IMR-90 (cell line): Measurements from ENCODE around the gene ST6GALNAC5. TPM values are rescaled to one million over a fixed set of nuclear protein-coding genes. Genes with fewer than 3 reads are reported as not detected.

ENCODE experiments used
- ATAC-seq: fragments of 200-7000 bp; cut with Tn5 transposase; 2 replicates; pipeline ENCODE4 v1.9.1; 2020; ENCODE audit warnings: low read depth, mild to moderate bottlenecking, moderate library complexity
- BruUV-seq: library from RNA; stranded (reverse); fragments of 400-500 nt; replicated peaks from 2 replicates; lab custom pipeline; 2021; lab: Mats Ljungman, UMichigan
- CTCF ChIA-PET: fragments of 300-600 bp; formaldehyde crosslinking; extraction: SDS; loops from one replicate; lab custom pipeline; 2021; ENCODE audit warnings: antibody characterized with exemption; lab: Yijun Ruan, JAX
- POLR2A ChIA-PET: fragments of 300-600 bp; sonication (Branson Sonifier 250); formaldehyde crosslinking; loops from one replicate; lab custom pipeline; 2022; ENCODE audit warnings: antibody characterized with exemption; ENCODE audit not compliant: unreplicated experiment; lab: Charles Lee
- DNase-seq: peaks from one replicate; pipeline ENCODE4 v3.0.0; 2013
- H2AFZ ChIP-seq: replicated peaks from 2 replicates; pipeline ENCODE3; 2013; ENCODE audit warnings: low read length, mild to moderate bottlenecking; ENCODE audit not compliant: poor library complexity
- H2AK5ac ChIP-seq: 2 replicates; pipeline ENCODE4 v1.6.1; 2013; ENCODE audit warnings: low read depth, low read length, inconsistent platforms
- H2AK9ac ChIP-seq: replicated peaks from 2 replicates; pipeline ENCODE3; 2013; ENCODE audit warnings: mild to moderate bottlenecking, low read depth, low read length, moderate library complexity; ENCODE audit not compliant: poor library complexity
- H2BK120ac ChIP-seq: 2 replicates; pipeline ENCODE4 v1.6.1; 2013; ENCODE audit warnings: low read depth, low read length, inconsistent platforms
- H2BK15ac ChIP-seq: 3 replicates; pipeline ENCODE4 v1.6.1; 2013; ENCODE audit warnings: low read depth, low read length, inconsistent platforms
- H2BK20ac ChIP-seq: 2 replicates; pipeline ENCODE4 v1.6.1; 2013; ENCODE audit warnings: low read depth, mild to moderate bottlenecking, inconsistent platforms, low read length, moderate library complexity
- H2BK5ac ChIP-seq: 2 replicates; pipeline ENCODE4 v1.6.1; 2013; ENCODE audit warnings: mild to moderate bottlenecking, low read depth, low read length, inconsistent platforms; ENCODE audit not compliant: poor library complexity, severe bottlenecking
- H3K14ac ChIP-seq: replicated peaks from 2 replicates; pipeline ENCODE4 v1.6.1; 2013; ENCODE audit warnings: low read depth, low read length, inconsistent platforms
- H3K18ac ChIP-seq: 2 replicates; pipeline ENCODE4 v1.6.1; 2013; ENCODE audit warnings: low read depth, low read length, control low read depth
- H3K23ac ChIP-seq: 2 replicates; pipeline ENCODE4 v1.6.1; 2013; ENCODE audit warnings: low read depth, low read length, inconsistent platforms
- H3K27ac ChIP-seq: 2 replicates; pipeline ENCODE4 v1.5.1; 2013; ENCODE audit warnings: mild to moderate bottlenecking, control low read depth, low read length; ENCODE audit not compliant: insufficient read depth
- H3K27me3 ChIP-seq: 2 replicates; pipeline ENCODE4 v1.6.1; 2013; ENCODE audit warnings: low read length; ENCODE audit not compliant: control insufficient read depth, insufficient read depth
- H3K36me3 ChIP-seq: 2 replicates; pipeline ENCODE4 v1.6.1; 2013; ENCODE audit warnings: low read length, mixed read lengths; ENCODE audit not compliant: control insufficient read depth, insufficient read depth
- H3K4ac ChIP-seq: 2 replicates; pipeline ENCODE4 v1.6.1; 2013; ENCODE audit warnings: low read depth, low read length, inconsistent platforms
- H3K4me1 ChIP-seq: 2 replicates; pipeline ENCODE4 v1.6.1; 2013; ENCODE audit warnings: low read length, mixed read lengths; ENCODE audit not compliant: control insufficient read depth, insufficient read depth
- H3K4me2 ChIP-seq: 2 replicates; pipeline ENCODE4 v1.6.1; 2013; ENCODE audit warnings: low read depth, mild to moderate bottlenecking, control low read depth, low read length, moderate library complexity
- H3K4me3 ChIP-seq: 2 replicates; pipeline ENCODE4 v1.5.1; 2013; ENCODE audit warnings: low read depth, mild to moderate bottlenecking, control low read depth, low read length, moderate library complexity; ENCODE audit not compliant: insufficient read depth
- H3K56ac ChIP-seq: 2 replicates; pipeline ENCODE4 v1.6.1; 2013; ENCODE audit warnings: low read length, inconsistent platforms; ENCODE audit not compliant: insufficient read depth; ENCODE audit errors: extremely low read depth
- H3K79me1 ChIP-seq, 2 experiments: 2 replicates each; pipeline ENCODE4 v1.6.1; 2013; ENCODE audit warnings: low read length in 2 of 2, inconsistent platforms in 1 of 2, low read depth in 1 of 2
- H3K9ac ChIP-seq: 2 replicates; pipeline ENCODE4 v1.6.1; 2013; ENCODE audit warnings: low read depth, low read length, control low read depth
- H3K9me1 ChIP-seq: 2 replicates; pipeline ENCODE4 v1.6.1; 2013; ENCODE audit warnings: low read length, inconsistent platforms; ENCODE audit not compliant: insufficient read depth
- H3K9me3 ChIP-seq: 2 replicates; pipeline ENCODE4 v1.6.1; 2013; ENCODE audit warnings: low read length; ENCODE audit not compliant: control insufficient read depth, insufficient read depth
- H4K20me1 ChIP-seq: 2 replicates; pipeline ENCODE4 v1.6.1; 2013; ENCODE audit warnings: low read length, inconsistent platforms; ENCODE audit not compliant: insufficient read depth
- H4K5ac ChIP-seq: 2 replicates; pipeline ENCODE4 v1.6.1; 2013; ENCODE audit warnings: mild to moderate bottlenecking, low read depth, low read length, control low read depth
- H4K8ac ChIP-seq, 2 experiments: 2 replicates each; pipeline ENCODE4 v1.6.1; 2013; ENCODE audit warnings: low read depth in 2 of 2, low read length in 2 of 2, control low read depth in 1 of 2, inconsistent platforms in 1 of 2
- H4K91ac ChIP-seq: 2 replicates; pipeline ENCODE4 v1.6.1; 2013; ENCODE audit warnings: low read depth, low read length, inconsistent platforms; ENCODE audit not compliant: insufficient read depth
- CHD1 ChIP-seq: IDR thresholded peaks from 2 replicates; pipeline ENCODE4 v1.6.1; 2012; ENCODE audit warnings: low read depth, low read length, improper control_type of control experiment
- FOS ChIP-seq: fragments of 150-350 bp; IDR thresholded peaks from 2 replicates; pipeline ENCODE4 v1.6.1; 2016; ENCODE audit warnings: low read depth, low read length
- MAFK ChIP-seq: IDR thresholded peaks from 2 replicates; pipeline ENCODE4 v1.6.1; 2012; ENCODE audit warnings: low read depth, low read length, improper control_type of control experiment
- MAZ ChIP-seq: IDR thresholded peaks from 2 replicates; pipeline ENCODE4 v1.6.1; 2012; ENCODE audit warnings: low read depth, mild to moderate bottlenecking, low read length, improper control_type of control experiment, moderate library complexity, borderline replicate concordance
- MXI1 ChIP-seq: IDR thresholded peaks from 2 replicates; pipeline ENCODE4 v1.6.1; 2012; ENCODE audit warnings: low read depth, mild to moderate bottlenecking, low read length, moderate library complexity, borderline replicate concordance
- NFE2L2 ChIP-seq: fragments of 150-350 bp; IDR thresholded peaks from 2 replicates; pipeline ENCODE4 v1.6.1; 2016; ENCODE audit warnings: low read depth, mild to moderate bottlenecking, low read length
- POLR2A ChIP-seq: IDR thresholded peaks from 2 replicates; pipeline ENCODE4 v1.6.1; 2012; ENCODE audit warnings: mild to moderate bottlenecking, low read depth, low read length
- RAD21 ChIP-seq: IDR thresholded peaks from 2 replicates; pipeline ENCODE4 v1.6.1; 2012; ENCODE audit warnings: low read length, improper control_type of control experiment
- RCOR1 ChIP-seq: IDR thresholded peaks from 2 replicates; pipeline ENCODE4 v1.6.1; 2012; ENCODE audit warnings: mild to moderate bottlenecking, low read length, improper control_type of control experiment; ENCODE audit not compliant: insufficient replicate concordance
- RFX5 ChIP-seq: IDR thresholded peaks from 2 replicates; pipeline ENCODE4 v1.8.0; 2012; ENCODE audit warnings: low read depth, mild to moderate bottlenecking, low read length, moderate library complexity
- SMC3 ChIP-seq: fragments of 150-350 bp; IDR thresholded peaks from 2 replicates; pipeline ENCODE4 v1.6.1; 2016; ENCODE audit warnings: low read depth, mild to moderate bottlenecking, antibody characterized with exemption, low read length, moderate library complexity
- WGBS, 2 experiments: methylation state at CpG; one replicate each; pipeline versions ENCODE4 v1.1.5 to v1.1.7; 2013; ENCODE audit warnings: missing lambda C conversion rate in 2 of 2; ENCODE audit not compliant: insufficient read length in 1 of 2; ENCODE audit errors: extremely low coverage in 2 of 2; 5-methylcytosine and 5-hydroxymethylcytosine counted together
- dilution Hi-C: fragments of 300-500 bp; cut with HindIII; formaldehyde crosslinking; loops from one replicate; pipeline ENCODE4 v1.14.3; 2018; ENCODE audit warnings: low sequenced_read_pairs; ENCODE audit not compliant: unreplicated experiment
- in situ Hi-C: fragments of 300-500 bp; cut with MboI; formaldehyde crosslinking; loops from 3 replicates; pipeline ENCODE4 v1.14.3; 2019; ENCODE audit warnings: low sequenced_read_pairs, inconsistent platforms, mixed read lengths
- intact Hi-C: fragments of 100-400 bp; cut with micrococcal nuclease; formaldehyde crosslinking; loops from 2 replicates; pipeline ENCODE4 v1.10.0; 2022
- polyA plus RNA-seq, 3 experiments: library from polyadenylated mRNA; depleted of rRNA; stranded (reverse); fragments of >200 nt; gene quantifications; 2 replicates each; pipeline ENCODE4 v1.2.3, GENCODE V29; 2012; ENCODE audit warnings: low replicate concordance in 1 of 3
- total RNA-seq: library from RNA; depleted of rRNA; stranded (reverse); fragments of >200 nt; gene quantifications from 2 replicates; pipeline ENCODE4 v1.2.3, GENCODE V29; 2012
- TF ChIP-seq, protein P1 (sequence below): conservative IDR thresholded peaks from 2 replicates; pipeline ENCODE4 v1.5.1; 2012; ENCODE audit warnings: mild to moderate bottlenecking, low read depth, low read length, improper control_type of control experiment
- TF ChIP-seq, protein P2 (sequence below): fragments of 150-350 bp; IDR thresholded peaks from 2 replicates; pipeline ENCODE4 v1.6.1; 2017; ENCODE audit warnings: mild to moderate bottlenecking, antibody characterized with exemption, low read length, low read depth

Gene ST6GALNAC5
- total and polyA plus RNA-seq, 2 of the 4 experiments (the other 2 are of a cell fraction) = 3.4 to 4.0 TPM

DNA sequence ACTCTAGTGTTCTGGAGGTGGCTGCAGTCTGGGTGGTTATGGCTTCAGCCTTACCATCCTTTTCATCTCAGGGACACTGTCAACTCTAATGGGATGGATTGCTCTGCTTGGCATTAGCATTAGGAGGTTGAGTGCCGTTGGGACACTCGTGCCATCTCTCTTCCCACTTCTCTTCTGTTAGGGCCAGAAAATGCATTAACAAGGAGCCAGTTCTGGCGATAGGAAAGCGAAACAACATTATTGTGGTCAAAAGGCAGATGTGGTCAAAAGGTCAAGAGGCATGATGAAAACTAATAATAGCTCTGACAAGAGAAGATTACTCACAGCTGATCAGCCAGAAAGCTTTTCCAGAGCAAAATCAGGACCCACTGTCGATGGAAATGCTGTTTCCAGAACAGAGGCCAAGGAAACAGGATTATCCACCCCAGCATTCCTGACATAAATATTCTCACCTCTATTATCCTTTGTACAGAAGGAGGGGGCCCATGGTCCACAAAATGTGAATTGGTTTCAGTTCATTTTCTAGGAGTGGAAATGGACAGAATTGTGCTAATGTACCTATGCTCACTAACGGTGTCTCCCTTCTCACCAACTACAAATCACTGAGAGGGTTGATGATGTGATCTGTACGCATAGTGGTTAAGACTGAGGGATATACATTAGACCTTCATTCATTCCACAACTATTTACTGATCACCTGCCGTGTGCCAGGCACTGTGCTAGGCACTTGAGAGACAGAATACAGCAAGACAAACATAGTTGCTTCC, 72.0 kb downstream of the ST6GALNAC5 start (continued):
- TF ChIP-seq FOS = no peak

DNA sequence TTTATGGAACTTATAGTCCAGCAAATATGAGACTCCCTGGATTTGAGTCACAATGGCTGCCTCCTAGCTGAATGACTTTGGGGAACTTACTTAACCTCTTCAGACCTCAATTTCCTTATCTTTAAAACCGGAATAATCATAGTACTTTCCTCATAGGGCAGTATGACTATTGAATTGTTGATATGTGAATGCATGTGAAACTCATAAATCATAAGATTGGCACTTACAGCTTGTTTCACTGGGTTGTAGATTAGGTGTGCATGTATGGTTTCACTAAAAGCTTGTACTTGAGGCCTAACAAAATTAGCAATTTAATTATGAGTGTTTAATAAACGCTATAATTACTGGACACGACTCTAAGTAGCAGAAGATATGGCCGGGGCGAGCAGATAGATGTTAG, 72.5 kb downstream of the ST6GALNAC5 start:
- H3K27ac ChIP-seq = no peak overlapping the region
- TF ChIP-seq MXI1 (no peak), RFX5 (no peak), RAD21 (no peak), RCOR1 (no peak), POLR2A (no peak), FOS (no peak), CHD1 (no peak), MAFK (no peak), SMC3 (no peak), MAZ (no peak), NFE2L2 (no peak)
- TF ChIP-seq, protein P1, sequence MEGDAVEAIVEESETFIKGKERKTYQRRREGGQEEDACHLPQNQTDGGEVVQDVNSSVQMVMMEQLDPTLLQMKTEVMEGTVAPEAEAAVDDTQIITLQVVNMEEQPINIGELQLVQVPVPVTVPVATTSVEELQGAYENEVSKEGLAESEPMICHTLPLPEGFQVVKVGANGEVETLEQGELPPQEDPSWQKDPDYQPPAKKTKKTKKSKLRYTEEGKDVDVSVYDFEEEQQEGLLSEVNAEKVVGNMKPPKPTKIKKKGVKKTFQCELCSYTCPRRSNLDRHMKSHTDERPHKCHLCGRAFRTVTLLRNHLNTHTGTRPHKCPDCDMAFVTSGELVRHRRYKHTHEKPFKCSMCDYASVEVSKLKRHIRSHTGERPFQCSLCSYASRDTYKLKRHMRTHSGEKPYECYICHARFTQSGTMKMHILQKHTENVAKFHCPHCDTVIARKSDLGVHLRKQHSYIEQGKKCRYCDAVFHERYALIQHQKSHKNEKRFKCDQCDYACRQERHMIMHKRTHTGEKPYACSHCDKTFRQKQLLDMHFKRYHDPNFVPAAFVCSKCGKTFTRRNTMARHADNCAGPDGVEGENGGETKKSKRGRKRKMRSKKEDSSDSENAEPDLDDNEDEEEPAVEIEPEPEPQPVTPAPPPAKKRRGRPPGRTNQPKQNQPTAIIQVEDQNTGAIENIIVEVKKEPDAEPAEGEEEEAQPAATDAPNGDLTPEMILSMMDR = no peak
- TF ChIP-seq, protein P2, sequence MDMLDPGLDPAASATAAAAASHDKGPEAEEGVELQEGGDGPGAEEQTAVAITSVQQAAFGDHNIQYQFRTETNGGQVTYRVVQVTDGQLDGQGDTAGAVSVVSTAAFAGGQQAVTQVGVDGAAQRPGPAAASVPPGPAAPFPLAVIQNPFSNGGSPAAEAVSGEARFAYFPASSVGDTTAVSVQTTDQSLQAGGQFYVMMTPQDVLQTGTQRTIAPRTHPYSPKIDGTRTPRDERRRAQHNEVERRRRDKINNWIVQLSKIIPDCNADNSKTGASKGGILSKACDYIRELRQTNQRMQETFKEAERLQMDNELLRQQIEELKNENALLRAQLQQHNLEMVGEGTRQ = no peak

More for the DNA sequence above, 72.5 kb downstream of the ST6GALNAC5 start:
- H3K4me1 ChIP-seq = peaks cover under 1% of the 10 kb centered on the region; the same call in 1 of the 2 replicates
- H4K5ac ChIP-seq = no peak overlapping the region
- ChIA-PET POLR2A (no interaction called here), CTCF (no interaction called here)
- WGBS, 2 experiments = no CpG with 5 or more reads among the region's 5 CpGs
- H4K91ac ChIP-seq = no peak overlapping the region
- no peaks in the 10 kb centered on the region for H4K20me1 ChIP-seq
- no peaks in the 10 kb centered on the region for H3K9me3 ChIP-seq
- no peak overlapping the region for H3K9ac ChIP-seq
- H3K14ac ChIP-seq = no peak overlapping the region
- H2BK20ac ChIP-seq = no peak overlapping the region
- intact Hi-C loops (no loop called here), dilution Hi-C loops (no loop called here), in situ Hi-C loops (no loop called here)
- no peak overlapping the region for H3K18ac ChIP-seq
- no peak overlapping the region for H4K8ac ChIP-seq
- no peak overlapping the region for H3K4ac ChIP-seq
- no peak overlapping the region for H3K4me3 ChIP-seq
- no TSS peak for BruUV-seq
- DNase-seq (no peak), ATAC-seq (no peak)
- no peak overlapping the region for H2AK9ac ChIP-seq
- no peaks in the 10 kb centered on the region for H3K9me1 ChIP-seq
- peaks cover 1% of the 10 kb centered on the region; the same call in 1 of the 2 replicates for H3K27me3 ChIP-seq
- H3K79me1 ChIP-seq = no peaks in the 10 kb centered on the region
- no peak overlapping the region for H2BK15ac ChIP-seq
- no peak overlapping the region for H2BK120ac ChIP-seq
- H3K56ac ChIP-seq = no peak overlapping the region
- no peak overlapping the region for H3K23ac ChIP-seq
- no peak overlapping the region for H2AFZ ChIP-seq
- no peak overlapping the region for H3K4me2 ChIP-seq
- no peaks in the 10 kb centered on the region for H3K36me3 ChIP-seq
- H2BK5ac ChIP-seq = no peak overlapping the region
- no peak overlapping the region for H2AK5ac ChIP-seq
